K562 (cell line): ENCODE measurements around the gene TRIM45. TPM values are rescaled to one million over a fixed set of nuclear protein-coding genes. Genes with fewer than 3 reads are reported as not detected.

Experiments
- EWSR1 ChIP-seq: fragments of 450-650 bp; IDR thresholded peaks from 2 replicates; pipeline ENCODE4 v1.6.1; 2018; ENCODE audit warnings: borderline replicate concordance, mild to moderate bottlenecking, low read depth, moderate library complexity; ENCODE audit not compliant: partially characterized antibody
- GATA2 ChIP-seq: sonication (generic); formaldehyde crosslinking; IDR thresholded peaks from 2 replicates; pipeline ENCODE4 v1.4.0; 2020; ENCODE audit warnings: mild to moderate bottlenecking, missing genetic modification reagents
- HMG20A ChIP-seq: fragments of 450-650 bp; formaldehyde crosslinking; conservative IDR thresholded peaks from 2 replicates; pipeline ENCODE4 v1.4.0; 2020; ENCODE audit warnings: mild to moderate bottlenecking, mixed read lengths
- JUND ChIP-seq, 2 experiments: IDR thresholded peaks; 2 replicates in 1 of 2; 3 replicates in 1 of 2; pipeline ENCODE4 v1.6.1; 2011; ENCODE audit warnings: borderline replicate concordance in 2 of 2, low read depth in 2 of 2, low read length in 2 of 2, improper control_type of control experiment in 1 of 2, missing biosample characterization in 1 of 2, missing genetic modification characterization in 1 of 2, missing genetic modification reagents in 1 of 2
- PHF20 ChIP-seq: fragments of 450-650 bp; IDR thresholded peaks from 2 replicates; pipeline ENCODE4 v1.6.1; 2018; ENCODE audit not compliant: partially characterized antibody
- RB1 ChIP-seq: fragments of 450-650 bp; IDR thresholded peaks from 2 replicates; pipeline ENCODE4 v1.6.1; 2017; ENCODE audit warnings: low read depth, mild to moderate bottlenecking
- RNF2 ChIP-seq: sonication (generic); IDR thresholded peaks from 2 replicates; pipeline ENCODE4 v1.6.1; 2016
- SMAD1 ChIP-seq: fragments of 150-350 bp; IDR thresholded peaks from 2 replicates; pipeline ENCODE4 v1.6.1; 2014; ENCODE audit warnings: low read length, low read depth; ENCODE audit not compliant: partially characterized antibody
- TAF1 ChIP-seq: IDR thresholded peaks from 2 replicates; pipeline ENCODE4 v1.6.1; 2011; ENCODE audit warnings: mild to moderate bottlenecking, low read length, moderate library complexity; ENCODE audit not compliant: insufficient read depth, control insufficient read depth, severe bottlenecking; ENCODE audit errors: extremely low read depth
- TAF9B ChIP-seq: fragments of 450-650 bp; IDR thresholded peaks from 2 replicates; pipeline ENCODE4 v1.6.1; 2018; ENCODE audit warnings: mild to moderate bottlenecking; ENCODE audit not compliant: partially characterized antibody
- ZFP36 ChIP-seq: fragments of 150-350 bp; IDR thresholded peaks from 2 replicates; pipeline ENCODE4 v1.6.1; 2018; ENCODE audit warnings: low read length, low read depth; ENCODE audit not compliant: partially characterized antibody
- ZNF239 ChIP-seq: fragments of 250-450 bp; sonication (Bioruptor Pico); IDR thresholded peaks from 2 replicates; pipeline ENCODE4 v1.4.0; 2020; ENCODE audit warnings: mild to moderate bottlenecking
- ZNF695 ChIP-seq: fragments of 450-650 bp; formaldehyde crosslinking; IDR thresholded peaks from 2 replicates; pipeline ENCODE4 v1.4.0; 2020; ENCODE audit warnings: mild to moderate bottlenecking, moderate library complexity
- ZNF696 ChIP-seq: fragments of 250-450 bp; sonication (Bioruptor Pico); conservative IDR thresholded peaks from 2 replicates; pipeline ENCODE4 v1.4.0; 2020; ENCODE audit warnings: mild to moderate bottlenecking, moderate library complexity
- ZNF75A ChIP-seq: fragments of 450-650 bp; formaldehyde crosslinking; IDR thresholded peaks from 2 replicates; pipeline ENCODE4 v1.4.0; 2020; ENCODE audit warnings: mild to moderate bottlenecking
- ZSCAN32 ChIP-seq: fragments of 450-650 bp; formaldehyde crosslinking; IDR thresholded peaks from 2 replicates; pipeline ENCODE4 v1.4.0; 2020; ENCODE audit warnings: mild to moderate bottlenecking, moderate library complexity
- polyA plus RNA-seq, 8 experiments: library from polyadenylated mRNA; depleted of rRNA in 4 of 8; stranded (reverse) in 5 of 8; unstranded in 3 of 8; fragments of >200 nt; fragmentation: Nextera tagmentation in 2 of 8; fragmentation: Illumina TruSeq in 1 of 8; extraction: Ambion mirVana in 2 of 8; extraction: Trizol in 1 of 8; gene quantifications; 2 replicates each; pipeline versions ENCODE4 v1.2.1 to v1.2.3, GENCODE V29; 2011 to 2014; ENCODE audit warnings: inconsistent platforms in 1 of 8, missing spikeins in 1 of 8
- total RNA-seq, 7 experiments: library from RNA; depleted of rRNA in 6 of 7; stranded (reverse); fragments of >200 nt in 6 of 7; fragmentation: Illumina TruSeq in 2 of 7; extraction: Trizol in 2 of 7; gene quantifications; 2 replicates each; pipeline versions ENCODE4 v1.2.1 to v1.2.3, GENCODE V29; 2011 to 2021; ENCODE audit warnings: low replicate concordance in 1 of 7
- TF ChIP-seq, protein P1 (sequence below): fragments of 450-650 bp; formaldehyde crosslinking; IDR thresholded peaks from 2 replicates; pipeline ENCODE4 v1.4.0; 2022; ENCODE audit warnings: missing genetic modification characterization
- TF ChIP-seq, protein P2 (sequence below), 2 experiments: fragments of 450-650 bp; IDR thresholded peaks; 2 replicates each; pipeline ENCODE4 v1.6.1; 2016; ENCODE audit warnings: mild to moderate bottlenecking in 2 of 2, borderline replicate concordance in 1 of 2, low read depth in 1 of 2, moderate library complexity in 1 of 2

Gene TRIM45
- total and polyA plus RNA-seq, 9 of the 15 experiments (the other 6 are each of a cell fraction or from before 2014, with no cell fraction given), result 1.9 to 6.2 (median 3.6) TPM

DNA sequence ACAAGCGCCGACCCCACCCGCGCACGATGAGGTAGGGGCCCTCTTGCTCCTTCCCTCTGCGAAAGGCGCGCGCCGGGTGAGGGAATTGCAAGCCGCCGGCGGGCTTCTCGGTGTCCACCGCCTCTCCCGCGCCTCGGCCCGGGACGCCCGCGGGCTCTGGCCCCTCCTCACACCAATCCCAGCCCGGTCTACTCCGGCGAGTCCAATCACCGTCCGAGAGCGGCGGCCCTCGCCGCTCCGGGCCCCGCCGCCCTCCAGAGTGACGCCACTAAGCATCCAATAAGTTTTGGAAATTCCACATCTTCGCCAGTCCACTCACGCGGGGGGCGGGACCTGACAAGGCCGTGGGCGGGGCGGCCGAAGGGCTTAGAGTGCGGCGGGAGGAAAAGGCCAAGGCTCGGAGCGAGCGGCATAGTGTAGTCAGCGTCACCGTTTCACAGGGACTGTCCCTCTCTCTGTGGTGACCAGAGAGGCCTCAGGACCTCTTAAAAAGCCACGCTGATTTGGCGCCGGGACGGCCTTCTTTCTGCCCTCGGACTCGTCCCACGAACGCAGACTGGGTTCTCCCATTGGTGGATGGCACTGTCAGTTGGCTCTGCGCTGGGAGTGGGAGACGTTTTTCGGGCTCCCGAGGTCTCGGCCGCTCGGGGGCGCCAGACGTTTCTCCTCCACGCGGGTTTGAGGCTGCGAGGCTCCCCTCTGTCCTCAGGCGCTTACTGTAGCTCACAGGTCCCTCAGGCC is at the start of gene TRIM45 (continued):
- TF ChIP-seq ZNF75A (CRISPR knock-in tag), result no peak
- no peak for TF ChIP-seq ZNF239 (CRISPR knock-in tag)
- TF ChIP-seq RNF2, result peak; percentile 89
- peak; percentile 51 for TF ChIP-seq PHF20
- no peak for TF ChIP-seq HMG20A (CRISPR knock-in tag)
- no peak for TF ChIP-seq SMAD1
- no peak for TF ChIP-seq ZNF696 (CRISPR knock-in tag)
- TF ChIP-seq, protein P1, sequence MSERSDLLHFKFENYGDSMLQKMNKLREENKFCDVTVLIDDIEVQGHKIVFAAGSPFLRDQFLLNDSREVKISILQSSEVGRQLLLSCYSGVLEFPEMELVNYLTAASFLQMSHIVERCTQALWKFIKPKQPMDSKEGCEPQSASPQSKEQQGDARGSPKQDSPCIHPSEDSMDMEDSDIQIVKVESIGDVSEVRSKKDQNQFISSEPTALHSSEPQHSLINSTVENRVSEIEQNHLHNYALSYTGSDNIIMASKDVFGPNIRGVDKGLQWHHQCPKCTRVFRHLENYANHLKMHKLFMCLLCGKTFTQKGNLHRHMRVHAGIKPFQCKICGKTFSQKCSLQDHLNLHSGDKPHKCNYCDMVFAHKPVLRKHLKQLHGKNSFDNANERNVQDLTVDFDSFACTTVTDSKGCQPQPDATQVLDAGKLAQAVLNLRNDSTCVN (CRISPR knock-in tag), result no peak
- TF ChIP-seq EWSR1, result no peak
- peak; percentile 56; the same call in 1 of the 2 replicates for TF ChIP-seq JUND (IDR thresholded peaks at IDR 0.05; ENCODE audit: borderline replicate concordance, low read depth, low read length)
- TF ChIP-seq JUND (tag; IDR thresholded peaks at IDR 0.05; ENCODE audit: borderline replicate concordance, low read depth, low read length), result peak; percentile 27; the same call in 1 of the 3 replicates
- TF ChIP-seq, protein P2, sequence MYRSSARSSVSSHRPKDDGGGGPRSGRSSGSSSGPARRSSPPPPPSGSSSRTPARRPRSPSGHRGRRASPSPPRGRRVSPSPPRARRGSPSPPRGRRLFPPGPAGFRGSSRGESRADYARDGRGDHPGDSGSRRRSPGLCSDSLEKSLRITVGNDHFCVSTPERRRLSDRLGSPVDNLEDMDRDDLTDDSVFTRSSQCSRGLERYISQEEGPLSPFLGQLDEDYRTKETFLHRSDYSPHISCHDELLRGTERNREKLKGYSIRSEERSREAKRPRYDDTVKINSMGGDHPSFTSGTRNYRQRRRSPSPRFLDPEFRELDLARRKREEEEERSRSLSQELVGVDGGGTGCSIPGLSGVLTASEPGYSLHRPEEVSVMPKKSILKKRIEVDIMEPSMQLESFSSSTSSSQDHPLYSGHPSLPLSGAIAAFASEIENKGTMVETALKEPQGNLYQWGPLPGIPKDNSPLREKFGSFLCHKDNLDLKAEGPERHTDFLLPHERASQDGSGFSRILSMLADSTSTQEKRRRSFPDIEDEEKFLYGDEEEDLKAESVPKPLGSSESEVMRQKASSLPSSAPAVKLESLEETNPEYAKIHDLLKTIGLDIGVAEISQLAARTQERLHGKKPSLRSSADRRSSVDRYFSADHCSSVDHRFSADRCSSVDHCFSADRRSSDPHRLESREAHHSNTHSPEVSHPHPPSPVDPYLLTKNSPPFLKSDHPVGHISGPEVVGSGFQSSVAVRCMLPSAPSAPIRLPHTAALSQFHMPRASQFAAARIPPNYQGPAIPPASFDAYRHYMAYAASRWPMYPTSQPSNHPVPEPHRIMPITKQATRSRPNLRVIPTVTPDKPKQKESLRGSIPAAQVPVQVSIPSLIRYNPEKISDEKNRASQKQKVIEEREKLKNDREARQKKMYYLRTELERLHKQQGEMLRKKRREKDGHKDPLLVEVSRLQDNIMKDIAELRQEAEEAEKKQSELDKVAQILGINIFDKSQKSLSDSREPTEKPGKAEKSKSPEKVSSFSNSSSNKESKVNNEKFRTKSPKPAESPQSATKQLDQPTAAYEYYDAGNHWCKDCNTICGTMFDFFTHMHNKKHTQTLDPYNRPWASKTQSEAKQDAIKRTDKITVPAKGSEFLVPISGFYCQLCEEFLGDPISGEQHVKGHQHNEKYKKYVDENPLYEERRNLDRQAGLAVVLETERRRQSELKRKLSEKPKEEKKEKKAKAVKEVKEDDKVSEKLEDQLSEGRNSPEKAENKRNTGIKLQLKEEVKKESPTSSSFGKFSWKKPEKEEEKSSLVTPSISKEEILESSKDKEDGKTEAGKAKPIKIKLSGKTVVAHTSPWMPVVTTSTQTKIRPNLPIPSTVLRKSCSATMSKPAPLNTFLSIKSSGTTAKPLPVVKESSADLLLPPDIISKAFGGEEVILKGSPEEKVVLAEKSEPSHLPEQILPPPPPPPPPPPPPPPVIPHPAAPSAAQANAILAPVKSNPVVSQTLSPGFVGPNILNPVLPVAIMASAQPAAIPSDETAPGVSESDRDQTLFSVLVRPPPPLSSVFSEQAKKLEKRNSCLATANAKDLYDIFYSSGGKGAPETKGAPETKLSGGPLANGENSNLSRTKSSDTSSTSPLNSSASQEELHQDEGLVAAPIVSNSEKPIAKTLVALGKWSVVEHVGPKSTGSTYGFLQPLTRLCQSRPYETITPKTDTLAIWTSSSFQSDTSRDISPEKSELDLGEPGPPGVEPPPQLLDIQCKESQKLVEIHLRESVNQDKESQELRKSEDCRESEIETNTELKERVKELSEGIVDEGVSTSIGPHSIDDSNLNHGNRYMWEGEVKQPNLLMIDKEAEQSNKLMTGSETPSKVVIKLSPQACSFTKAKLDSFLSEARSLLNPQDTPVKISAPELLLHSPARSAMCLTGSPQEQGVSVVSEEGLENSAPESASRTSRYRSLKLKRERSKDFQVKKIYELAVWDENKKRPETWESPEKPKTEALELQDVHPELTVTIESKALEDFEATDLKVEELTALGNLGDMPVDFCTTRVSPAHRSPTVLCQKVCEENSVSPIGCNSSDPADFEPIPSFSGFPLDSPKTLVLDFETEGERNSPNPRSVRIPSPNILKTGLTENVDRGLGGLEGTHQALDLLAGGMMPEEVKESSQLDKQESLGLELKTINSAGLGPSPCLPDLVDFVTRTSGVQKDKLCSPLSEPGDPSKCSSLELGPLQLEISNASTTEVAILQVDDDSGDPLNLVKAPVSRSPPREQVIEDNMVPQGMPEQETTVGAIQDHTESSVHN (IDR thresholded peaks at IDR 0.05; ENCODE audit: borderline replicate concordance in 1 of 2, low read depth in 1 of 2), result no peak
- TF ChIP-seq TAF9B, result peak; percentile 16
- TF ChIP-seq ZSCAN32 (CRISPR knock-in tag), result no peak
- peak; percentile 12 for TF ChIP-seq TAF1
- TF ChIP-seq RB1, result peak; percentile 85
- no peak for TF ChIP-seq ZNF695 (CRISPR knock-in tag)
- TF ChIP-seq GATA2 (CRISPR knock-in tag), result no peak
- TF ChIP-seq ZFP36, result no peak
